Endothelial cell of umbilical vein (primary cell): Measurements from ENCODE around the gene AQP3. TPM values are rescaled to one million over a fixed set of nuclear protein-coding genes. Genes with fewer than 3 reads are reported as not detected.

ENCODE experiments used
- BruUV-seq: library from RNA; stranded (reverse); fragments of 400-500 nt; replicated peaks from 2 replicates; lab custom pipeline; 2021; lab: Mats Ljungman, UMichigan
- CTCF ChIA-PET: fragments of 300-600, 350-600 bp; sonication (Branson Sonifier 250); formaldehyde crosslinking; loops from one replicate; lab custom pipeline; 2021; ENCODE audit warnings: antibody characterized with exemption, inconsistent platforms; lab: Charles Lee
- POLR2A ChIA-PET: fragments of 300-600, 350-600 bp; sonication (Branson Sonifier 250); formaldehyde crosslinking; loops from one replicate; lab custom pipeline; 2021; ENCODE audit warnings: antibody characterized with exemption, inconsistent platforms; lab: Charles Lee
- DNase-seq: peaks from one replicate; pipeline ENCODE4 v3.0.0-alpha.2; 2011; ENCODE audit warnings: low read depth, low spot score
- FAIRE-seq: peaks from 2 replicates; lab custom pipeline; 2011; peaks lifted over from hg19 to GRCh38; lab: Jason Lieb, UNC
- H2AFZ ChIP-seq: 2 replicates; pipeline ENCODE4 v1.6.0; 2012; ENCODE audit warnings: low read depth, low read length, control low read depth, inconsistent platforms
- H3K27ac ChIP-seq: 2 replicates; pipeline ENCODE4 v1.5.1; 2011; ENCODE audit warnings: low read depth, mild to moderate bottlenecking, control low read depth, low read length, moderate library complexity; ENCODE audit not compliant: insufficient read depth
- H3K27me3 ChIP-seq, 2 experiments: 2 replicates each; pipeline versions ENCODE4 v1.6.0 to v1.6.1; 2011; ENCODE audit warnings: low read length in 2 of 2, mixed read lengths in 1 of 2; ENCODE audit not compliant: control insufficient read depth in 2 of 2, insufficient read depth in 2 of 2
- H3K36me3 ChIP-seq, 2 experiments: 2 replicates in 1 of 2; 3 replicates in 1 of 2; pipeline ENCODE4 v1.5.1; 2011; ENCODE audit warnings: low read length in 2 of 2, mild to moderate bottlenecking in 1 of 2, moderate library complexity in 1 of 2; ENCODE audit not compliant: control insufficient read depth in 2 of 2, insufficient read depth in 2 of 2; ENCODE audit errors: extremely low read depth in 1 of 2
- H3K4me1 ChIP-seq: 3 replicates; pipeline ENCODE4 v1.5.1; 2011; ENCODE audit warnings: mild to moderate bottlenecking, low read length; ENCODE audit not compliant: control insufficient read depth, insufficient read depth; ENCODE audit errors: extremely low read depth
- H3K4me2 ChIP-seq: 2 replicates; pipeline ENCODE4 v1.6.1; 2011; ENCODE audit warnings: low read length, control low read depth, mixed read lengths; ENCODE audit not compliant: insufficient read depth
- H3K4me3 ChIP-seq, 3 experiments: fragments of 200-600 bp in 1 of 3; sonication (generic), shearing (Covaris generic) in 1 of 3; replicated peaks in 1 of 3; 2 replicates each; pipeline ENCODE4 v1.5.1; 2011 to 2016; ENCODE audit warnings: control low read depth in 3 of 3, low read length in 3 of 3, mild to moderate bottlenecking in 2 of 3, inconsistent platforms in 1 of 3, low read depth in 1 of 3, moderate library complexity in 1 of 3; ENCODE audit not compliant: insufficient read depth in 1 of 3
- H3K79me2 ChIP-seq: 2 replicates; pipeline ENCODE4 v1.6.0; 2012; ENCODE audit warnings: low read length, inconsistent platforms; ENCODE audit not compliant: control insufficient read depth, insufficient read depth
- H3K9ac ChIP-seq: replicated peaks from 2 replicates; pipeline ENCODE3; 2011; ENCODE audit warnings: low read length, control low read depth; ENCODE audit not compliant: insufficient read depth; ENCODE audit errors: extremely low read depth
- H3K9me1 ChIP-seq: replicated peaks from 3 replicates; pipeline ENCODE4 v1.6.0; 2011; ENCODE audit warnings: mild to moderate bottlenecking, low read length; ENCODE audit not compliant: control insufficient read depth, insufficient read depth; ENCODE audit errors: extremely low read depth
- H3K9me3 ChIP-seq: replicated peaks from 2 replicates; pipeline ENCODE4 v1.5.1; 2012; ENCODE audit warnings: low read length, inconsistent platforms; ENCODE audit not compliant: control insufficient read depth, insufficient read depth
- H4K20me1 ChIP-seq: replicated peaks from 2 replicates; pipeline ENCODE3; 2011; ENCODE audit warnings: mild to moderate bottlenecking, low read length; ENCODE audit not compliant: control insufficient read depth, insufficient read depth; ENCODE audit errors: extremely low read depth
- CTCF ChIP-seq, 2 donors: IDR thresholded peaks; 1 replicate in 1 of 2; 2 replicates in 1 of 2; pipeline ENCODE4 v1.5.1; 2011; ENCODE audit warnings: low read length in 2 of 2, mild to moderate bottlenecking in 2 of 2, moderate library complexity in 2 of 2, control low read depth in 1 of 2, inconsistent platforms in 1 of 2, low read depth in 1 of 2; ENCODE audit not compliant: insufficient read depth in 1 of 2; ENCODE audit errors: extremely low read depth in 1 of 2
- EZH2 ChIP-seq: IDR thresholded peaks from 2 replicates; pipeline ENCODE4 v1.6.1; 2012; ENCODE audit warnings: borderline replicate concordance, low read depth, mild to moderate bottlenecking, moderate library complexity, low read length, inconsistent platforms; ENCODE audit not compliant: severe bottlenecking
- FOS ChIP-seq: IDR thresholded peaks from 2 replicates; pipeline ENCODE4 v1.6.1; 2011; ENCODE audit warnings: mild to moderate bottlenecking, low read length, moderate library complexity, borderline replicate concordance; ENCODE audit not compliant: insufficient read depth
- GATA2 ChIP-seq: IDR thresholded peaks from 2 replicates; pipeline ENCODE4 v1.7.0; 2011; ENCODE audit warnings: low read depth, mild to moderate bottlenecking, moderate library complexity, mixed read lengths, low read length; ENCODE audit not compliant: insufficient read length, insufficient read depth
- JUN ChIP-seq: IDR thresholded peaks from 2 replicates; pipeline ENCODE4 v1.6.1; 2011; ENCODE audit warnings: borderline replicate concordance, low read depth; ENCODE audit not compliant: insufficient read length, insufficient read depth
- MAX ChIP-seq: IDR thresholded peaks from 2 replicates; pipeline ENCODE4 v1.6.1; 2011; ENCODE audit not compliant: insufficient read depth, insufficient read length
- MYC ChIP-seq: IDR thresholded peaks from one replicate; pipeline ENCODE4 v1.6.1; 2011; ENCODE audit warnings: mild to moderate bottlenecking, low read depth, low read length
- POLR2A ChIP-seq: IDR thresholded peaks from 2 replicates; pipeline ENCODE4 v1.6.1; 2012; ENCODE audit warnings: low read depth, mild to moderate bottlenecking, control low read depth, low read length
- POLR2AphosphoS5 ChIP-seq: IDR thresholded peaks from 2 replicates; pipeline ENCODE4 v1.6.1; 2012; ENCODE audit warnings: low read depth, mild to moderate bottlenecking, control low read depth, low read length, moderate library complexity; ENCODE audit not compliant: insufficient read depth
- dilution Hi-C: fragments of 300-500 bp; cut with MboI; formaldehyde crosslinking; loops from one replicate; pipeline ENCODE4 v1.15.0; 2019; ENCODE audit warnings: low sequenced_read_pairs; ENCODE audit not compliant: extremely low pct_ligation_motif_present
- intact Hi-C: fragments of 100-400 bp; cut with micrococcal nuclease; formaldehyde crosslinking; loops from one replicate; pipeline ENCODE4 v1.10.0; 2022
- polyA plus RNA-seq, 4 experiments: library from polyadenylated mRNA; depleted of rRNA in 3 of 4; stranded (reverse) in 3 of 4; unstranded in 1 of 4; fragments of >200 nt; gene quantifications; 2 replicates each; pipeline versions ENCODE4 v1.2.1 to v1.2.3, GENCODE V29; 2011 to 2012; ENCODE audit warnings: missing spikeins in 1 of 4
- total RNA-seq: library from RNA; stranded (reverse); gene quantifications from 2 replicates; pipeline ENCODE4 v1.2.3, GENCODE V29; 2021

Gene AQP3
- total and polyA plus RNA-seq, 2 donors (not counting 3 experiments of a cell fraction or from before 2014, with no cell fraction given): 0.93 to 1.8 TPM

GRCh38 chr9:33418090-33418489 lies 29.3 kb downstream of the AQP3 start:
- intact Hi-C loops: loop anchor here (5.0 kb wide), 1 partner anchor 49 kb away; no protein-coding TSS in a partner anchor
- no peak overlapping the region for H3K4me2 ChIP-seq
- H2AFZ ChIP-seq: no peak overlapping the region
- no peaks in the 10 kb centered on the region for H3K9me1 ChIP-seq
- no peaks in the 10 kb centered on the region for H3K36me3 ChIP-seq
- no peaks in the 10 kb centered on the region for H4K20me1 ChIP-seq
- no peaks in the 10 kb centered on the region for H3K79me2 ChIP-seq
- CTCF ChIA-PET: interaction anchor here (1.0 to 9.3 kb wide), 4 partner anchors 35 to 49 kb away, joined by 3 to 164 read pairs (median 4); no protein-coding TSS in a partner anchor
- dilution Hi-C loops: no loop called here
- no peaks in the 10 kb centered on the region for H3K9me3 ChIP-seq
- no TSS peak for BruUV-seq
- H3K4me1 ChIP-seq: no peaks in the 10 kb centered on the region
- POLR2A ChIA-PET: no interaction called here
- H3K4me3 ChIP-seq: no peak overlapping the region
- no peak for DNase-seq
- no peak for FAIRE-seq
- TF ChIP-seq EZH2 (no peak), CTCF (IDR thresholded peaks at IDR 0.05; ENCODE audit: extremely low read depth in 1 of 2, insufficient read depth in 1 of 2, low read depth in 1 of 2, low read length in 2 of 2) (no peak), JUN (no peak), POLR2A (no peak), MAX (no peak), POLR2AphosphoS5 (no peak), FOS (no peak), GATA2 (no peak), MYC (no peak)
- no peak overlapping the region for H3K9ac ChIP-seq
- no peak overlapping the region for H3K27ac ChIP-seq
- peaks cover 0 to 3% of the 10 kb centered on the region in 2 experiments for H3K27me3 ChIP-seq
